Stimulated activated CD8-positive, alpha-beta memory T cell treated with anti-CD3 and anti-CD28 coated beads, Interleukin-15, amount 100 ng/mL, for 4 hours (primary cell): Measurements from ENCODE around the gene SLC25A34.

Experiments
- DNase-seq, 2 donors: peaks; one replicate each; pipeline ENCODE4 v3.0.0-alpha.2; 2020; ENCODE audit warnings: low read depth in 2 of 2

SLC25A34 gene

GRCh38 chr1:15751717-15752116, 15.7 kb downstream of the SLC25A34 start:
- no peak for DNase-seq

- DNase-seq, result no peak
These were observed 17.7 kb downstream of the SLC25A34 start for GRCh38 chr1:15753776-15754175.

- no peak for DNase-seq
These were observed 19.1 kb downstream of the SLC25A34 start for GRCh38 chr1:15755021-15755645.

- no peak for DNase-seq
These were observed 19.6 kb downstream of the SLC25A34 start for GRCh38 chr1:15755646-15756040.

GRCh38 chr1:15756143-15757015, 20.3 kb downstream of the SLC25A34 start:
- DNase-seq, result no peak

- DNase-seq, result no peak
These were observed 21.0 kb downstream of the SLC25A34 start for GRCh38 chr1:15757016-15757543.

- no peak for DNase-seq
These were observed 21.7 kb downstream of the SLC25A34 start for GRCh38 chr1:15757575-15758342.

GRCh38 chr1:15758343-15758931, 22.4 kb downstream of the SLC25A34 start, which contains the start of gene FBLIM1:
Gene FBLIM1 (plus strand): TSS chr1:15758795. CDS start chr1:15764984, 6,189 bp downstream.
- no peak for DNase-seq

- no peak for DNase-seq
These were observed 23.0 kb downstream of the SLC25A34 start for GRCh38 chr1:15758953-15759661.

GRCh38 chr1:15760520-15761211, 24.6 kb downstream of the SLC25A34 start:
- DNase-seq, result no peak

- no peak for DNase-seq
These were observed 25.5 kb downstream of the SLC25A34 start for GRCh38 chr1:15761366-15762128.

GRCh38 chr1:15762546-15762945, 26.5 kb downstream of the SLC25A34 start:
- no peak for DNase-seq

GRCh38 chr1:15764269-15764764, 28.3 kb downstream of the SLC25A34 start:
- DNase-seq, result no peak

- DNase-seq, result no peak
These were observed 28.8 kb downstream of the SLC25A34 start for GRCh38 chr1:15764890-15765289.

- DNase-seq, result no peak
These were observed 29.6 kb downstream of the SLC25A34 start for GRCh38 chr1:15765495-15766194.

GRCh38 chr1:15767941-15768340, 31.9 kb downstream of the SLC25A34 start:
- no peak for DNase-seq

GRCh38 chr1:15768388-15768787, 32.3 kb downstream of the SLC25A34 start:
- DNase-seq, result no peak

GRCh38 chr1:15770313-15770962, 34.4 kb downstream of the SLC25A34 start:
- no peak for DNase-seq
